Measurements from ENCODE around the gene FGFR3.

The FGFR3 gene

GRCh38 chr4:1789552-1789951 lies 3.5 kb upstream of the FGFR3 start:
- no peak for DNase-seq

GRCh38 chr4:1790005-1790404 lies 3.1 kb upstream of the FGFR3 start:
- no peak for DNase-seq

- no peak for DNase-seq
These were observed 798 bp upstream of the FGFR3 start for GRCh38 chr4:1792158-1792831.

GRCh38 chr4:1793496-1793840 lies 375 bp downstream of the FGFR3 start:
- DNase-seq = peak; percentile 46 to 60

- DNase-seq = peak in 1 of 2 experiments; percentile 44
These were observed 1.1 kb downstream of the FGFR3 start for GRCh38 chr4:1793940-1794808.

GRCh38 chr4:1794809-1795298 lies 1.8 kb downstream of the FGFR3 start:
- DNase-seq = no peak

GRCh38 chr4:1795299-1796195 lies 2.5 kb downstream of the FGFR3 start:
- DNase-seq = no peak

- DNase-seq = no peak
These were observed 3.6 kb downstream of the FGFR3 start for GRCh38 chr4:1796486-1797204.

- no peak for DNase-seq
These were observed 4.3 kb downstream of the FGFR3 start for GRCh38 chr4:1797298-1797860.

- DNase-seq = no peak
These were observed 4.9 kb downstream of the FGFR3 start for GRCh38 chr4:1797861-1798579.

GRCh38 chr4:1798580-1799386 lies 5.7 kb downstream of the FGFR3 start:
- DNase-seq = no peak

- DNase-seq = no peak
These were observed 6.6 kb downstream of the FGFR3 start for GRCh38 chr4:1799387-1800375.

- DNase-seq = no peak
These were observed 7.7 kb downstream of the FGFR3 start for GRCh38 chr4:1800805-1801204.

- no peak for DNase-seq
These were observed 8.3 kb downstream of the FGFR3 start for GRCh38 chr4:1801286-1801958.

GRCh38 chr4:1802151-1802715 lies 9.1 kb downstream of the FGFR3 start:
- DNase-seq = no peak

- DNase-seq = no peak
These were observed 9.8 kb downstream of the FGFR3 start for GRCh38 chr4:1802720-1803522.
